Measurements from ENCODE around the gene FLT3LG. TPM values are rescaled to one million over a fixed set of nuclear protein-coding genes. Genes with fewer than 3 reads are reported as not detected.

FLT3LG gene
- total and polyA plus RNA-seq, 9 of the 15 experiments (the other 6 are each of a cell fraction or from before 2014, with no cell fraction given), result 0.31 to 6.4 (median 1.1) TPM

DNA sequence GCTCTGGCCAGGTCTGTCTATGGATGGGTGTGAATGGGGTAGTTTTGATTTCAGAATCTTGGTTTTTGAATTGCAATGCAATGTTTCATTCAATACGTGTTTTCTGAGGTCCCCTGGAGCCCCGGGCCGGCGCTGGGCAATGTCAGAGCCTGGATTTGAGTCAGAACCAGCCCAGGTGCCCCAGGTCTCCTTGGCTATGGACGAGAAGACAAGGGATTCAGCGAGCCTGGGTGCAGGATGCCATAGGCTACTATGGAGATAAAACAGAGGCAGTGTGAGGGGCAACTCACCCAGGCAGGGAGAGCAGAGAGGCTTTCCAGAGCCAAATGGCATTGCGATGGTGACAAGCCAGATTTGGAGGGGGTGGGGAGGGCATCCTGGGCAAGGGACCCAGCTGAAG lies 12.2 kb downstream of the FLT3LG start (continued):
- TF ChIP-seq, protein P1, sequence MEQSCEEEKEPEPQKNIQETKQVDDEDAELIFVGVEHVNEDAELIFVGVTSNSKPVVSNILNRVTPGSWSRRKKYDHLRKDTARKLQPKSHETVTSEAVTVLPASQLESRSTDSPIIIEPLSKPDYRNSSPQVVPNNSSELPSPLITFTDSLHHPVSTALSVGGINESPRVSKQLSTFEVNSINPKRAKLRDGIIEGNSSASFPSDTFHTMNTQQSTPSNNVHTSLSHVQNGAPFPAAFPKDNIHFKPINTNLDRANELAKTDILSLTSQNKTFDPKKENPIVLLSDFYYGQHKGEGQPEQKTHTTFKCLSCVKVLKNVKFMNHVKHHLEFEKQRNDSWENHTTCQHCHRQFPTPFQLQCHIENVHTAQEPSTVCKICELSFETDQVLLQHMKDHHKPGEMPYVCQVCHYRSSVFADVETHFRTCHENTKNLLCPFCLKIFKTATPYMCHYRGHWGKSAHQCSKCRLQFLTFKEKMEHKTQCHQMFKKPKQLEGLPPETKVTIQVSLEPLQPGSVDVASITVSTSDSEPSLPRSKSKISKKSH (CRISPR knock-in tag; IDR thresholded peaks at IDR 0.05), result no peak
- TF ChIP-seq STAT5A (IDR thresholded peaks at IDR 0.05; ENCODE audit: borderline replicate concordance, low read length) (no peak), BHLHE40 (IDR thresholded peaks at IDR 0.05; ENCODE audit: low read length) (no peak)
- TF ChIP-seq, protein P2, sequence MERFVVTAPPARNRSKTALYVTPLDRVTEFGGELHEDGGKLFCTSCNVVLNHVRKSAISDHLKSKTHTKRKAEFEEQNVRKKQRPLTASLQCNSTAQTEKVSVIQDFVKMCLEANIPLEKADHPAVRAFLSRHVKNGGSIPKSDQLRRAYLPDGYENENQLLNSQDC (CRISPR knock-in tag; IDR thresholded peaks at IDR 0.05), result no peak

DNA sequence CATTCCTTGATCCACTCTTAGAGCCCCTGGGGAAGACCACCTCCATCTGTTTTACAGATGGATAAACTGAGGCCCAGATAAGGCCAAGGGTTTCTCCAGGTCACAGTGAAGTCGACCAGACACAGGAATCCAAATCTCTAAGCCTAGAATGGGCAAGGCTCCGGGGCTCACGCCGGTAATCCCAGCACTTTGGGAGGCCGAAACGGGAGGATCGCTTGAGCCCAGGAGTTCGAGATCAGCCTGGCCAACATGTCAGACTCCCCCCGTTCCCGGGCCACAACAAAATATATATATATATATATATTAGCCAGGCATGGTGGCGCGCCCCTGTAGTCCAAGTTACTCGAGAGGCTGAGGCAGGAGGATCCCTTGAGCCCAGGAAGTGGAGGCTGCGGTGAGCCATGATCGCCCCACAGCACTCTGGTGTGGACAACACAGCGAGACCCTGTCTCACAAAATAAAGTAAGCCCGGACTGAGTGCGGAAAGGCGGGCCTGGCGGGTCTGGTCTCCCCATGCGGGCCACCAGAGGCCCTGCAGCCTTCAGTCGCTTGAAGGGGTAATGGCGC lies 12.8 kb downstream of the FLT3LG start:
- ChIA-PET CTCF (ENCODE audit: low intra/inter-chr PET ratio) (interaction anchor here (0.6 kb wide), 1 partner anchor 379 kb away, joined by 3 read pairs; no protein-coding TSS in a partner anchor), POLR2A (interaction anchor here (0.6 to 3.0 kb wide), 8 partner anchors 9 to 241 kb away, joined by 3 to 16 read pairs (median 5); partner anchors contain the start of genes PIH1D1 and RPS11)
- Histone ChIP-seq H3K9me3 (replicated peaks; ENCODE audit: control insufficient read depth, insufficient read depth, low read depth, low read length) (no peaks in the 10 kb centered on the region), H3K4me3 (peak overlapping the region; percentile 14; the same call in 1 of the 2 replicates), H2AFZ (ENCODE audit: low read depth, low read length) (peak overlapping the region; percentile 96), H3K9ac (ENCODE audit: insufficient read depth in 1 of 2, low read depth in 2 of 2, low read length in 2 of 2) (peak overlapping the region; percentile 59 to 88), H3K36me3 (ENCODE audit: control insufficient read depth, insufficient read depth, low read length) (peaks cover 43% of the 10 kb centered on the region), H3K4me2 (ENCODE audit: insufficient read depth, low read length) (peak overlapping the region; percentile 68), H3K27me3 (ENCODE audit: control insufficient read depth in 2 of 2, insufficient read depth in 2 of 2, low read length in 2 of 2) (no peaks in the 10 kb centered on the region), H3K79me2 (ENCODE audit: control insufficient read depth, insufficient read depth, low read length) (peaks cover 46% of the 10 kb centered on the region), H3K9me1 (ENCODE audit: control insufficient read depth, insufficient read depth, low read length) (peaks cover 3% of the 10 kb centered on the region), H4K20me1 (replicated peaks; ENCODE audit: control insufficient read depth, insufficient read depth, low read length) (peaks cover 30% of the 10 kb centered on the region), H3K27ac (ENCODE audit: extremely low read depth, low read depth, low read length) (peak overlapping the region; percentile 83), H3K4me1 (replicated peaks in 1 of 2; ENCODE audit: control insufficient read depth in 2 of 2, insufficient read depth in 2 of 2, low read length in 2 of 2) (peaks cover 19 to 30% of the 10 kb centered on the region in 2 experiments; a peak in 3 of 5 replicates)
- WGBS (ENCODE audit: insufficient coverage, low coverage, missing lambda C conversion rate), result 37% methylated on average over 23 of the region's 23 CpGs
- in situ Hi-C loops (cut with MboI), result no loop called here
- intact Hi-C loops (cut with micrococcal nuclease), result no loop called here
- BruUV-seq (replicated peaks), result TSS peak; percentile 69
- no peak for DNase-seq (ENCODE audit: extremely low read depth in 1 of 4, low spot score in 3 of 4)
- no peak for FAIRE-seq
- ATAC-seq, result no peak
- TF ChIP-seq, protein P3, sequence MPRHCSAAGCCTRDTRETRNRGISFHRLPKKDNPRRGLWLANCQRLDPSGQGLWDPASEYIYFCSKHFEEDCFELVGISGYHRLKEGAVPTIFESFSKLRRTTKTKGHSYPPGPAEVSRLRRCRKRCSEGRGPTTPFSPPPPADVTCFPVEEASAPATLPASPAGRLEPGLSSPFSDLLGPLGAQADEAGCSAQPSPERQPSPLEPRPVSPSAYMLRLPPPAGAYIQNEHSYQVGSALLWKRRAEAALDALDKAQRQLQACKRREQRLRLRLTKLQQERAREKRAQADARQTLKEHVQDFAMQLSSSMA (CRISPR knock-in tag; IDR thresholded peaks at IDR 0.05), result no peak
- TF ChIP-seq ZNF445 (CRISPR knock-in tag; IDR thresholded peaks at IDR 0.05; ENCODE audit: low read depth), result peak; percentile 67; the same call in 1 of the 2 replicates
- TF ChIP-seq ZNF707 (CRISPR knock-in tag; conservative IDR thresholded peaks at IDR 0.05), result 0 out of 2 replicates have a peak, but pooled peaks have one; percentile 1
- TF ChIP-seq, protein P4, sequence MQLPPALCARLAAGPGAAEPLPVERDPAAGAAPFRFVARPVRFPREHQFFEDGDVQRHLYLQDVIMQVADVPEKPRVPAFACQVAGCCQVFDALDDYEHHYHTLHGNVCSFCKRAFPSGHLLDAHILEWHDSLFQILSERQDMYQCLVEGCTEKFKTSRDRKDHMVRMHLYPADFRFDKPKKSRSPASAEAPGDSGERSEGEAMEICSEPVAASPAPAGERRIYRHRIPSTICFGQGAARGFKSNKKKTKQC (CRISPR knock-in tag; IDR thresholded peaks at IDR 0.05), result peak; percentile 14; the same call in 1 of the 2 replicates
- TF ChIP-seq, protein P5, sequence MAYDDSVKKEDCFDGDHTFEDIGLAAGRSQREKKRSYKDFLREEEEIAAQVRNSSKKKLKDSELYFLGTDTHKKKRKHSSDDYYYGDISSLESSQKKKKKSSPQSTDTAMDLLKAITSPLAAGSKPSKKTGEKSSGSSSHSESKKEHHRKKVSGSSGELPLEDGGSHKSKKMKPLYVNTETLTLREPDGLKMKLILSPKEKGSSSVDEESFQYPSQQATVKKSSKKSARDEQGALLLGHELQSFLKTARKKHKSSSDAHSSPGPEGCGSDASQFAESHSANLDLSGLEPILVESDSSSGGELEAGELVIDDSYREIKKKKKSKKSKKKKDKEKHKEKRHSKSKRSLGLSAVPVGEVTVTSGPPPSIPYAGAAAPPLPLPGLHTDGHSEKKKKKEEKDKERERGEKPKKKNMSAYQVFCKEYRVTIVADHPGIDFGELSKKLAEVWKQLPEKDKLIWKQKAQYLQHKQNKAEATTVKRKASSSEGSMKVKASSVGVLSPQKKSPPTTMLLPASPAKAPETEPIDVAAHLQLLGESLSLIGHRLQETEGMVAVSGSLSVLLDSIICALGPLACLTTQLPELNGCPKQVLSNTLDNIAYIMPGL (CRISPR knock-in tag; IDR thresholded peaks at IDR 0.05), result 0 out of 2 replicates have a peak, but pooled peaks have one; percentile 1
- TF ChIP-seq L3MBTL2 (IDR thresholded peaks at IDR 0.05), result no peak
- peak; percentile 9; the same call in 1 of the 2 replicates for TF ChIP-seq ETV5 (CRISPR knock-in tag; IDR thresholded peaks at IDR 0.05; ENCODE audit: low read depth)
- TF ChIP-seq RAD21 (CRISPR knock-in tag; conservative IDR thresholded peaks at IDR 0.05 in 1 of 2, IDR thresholded peaks at IDR 0.05 in 1 of 2), result 0 out of 4 replicates have a peak, but pooled peaks of 1 of the 2 experiments have one; percentile 5
- 0 out of 2 replicates have a peak, but pooled peaks have one; percentile 18 for TF ChIP-seq TAF7 (tag; IDR thresholded peaks at IDR 0.05)
- TF ChIP-seq NONO (IDR thresholded peaks at IDR 0.05; ENCODE audit: low read depth in 2 of 2, low read length in 1 of 2), result no peak
